Measurements from ENCODE around the gene GMFB.
A peak's percentile ranks its signal among the peaks of the same experiment; 100 is the strongest.
"Not testable (repeated sequence)": the region's sequence is repeated elsewhere in the genome, so short reads cannot be mapped to it uniquely, and the experiment has no call there.

Gene GMFB

GRCh38 chr14:54446161-54446693 is 42.6 kb downstream of the GMFB start:
- TF ChIP-seq CTCF (IDR thresholded peaks at IDR 0.05; ENCODE audit: low read depth, low read length, missing control alignments) = no peak
- no peak for DNase-seq (ENCODE audit: low read depth)

GRCh38 chr14:54444681-54445080 is 44.1 kb downstream of the GMFB start:
- DNase-seq (ENCODE audit: low read depth) = no peak
- no peak for TF ChIP-seq CTCF (IDR thresholded peaks at IDR 0.05; ENCODE audit: low read depth, low read length, missing control alignments)
- H3K4me3 ChIP-seq (ENCODE audit: low read depth, low read length) = no peak overlapping the region

More at GRCh38 chr14:54446161-54446693, 42.6 kb downstream of the GMFB start:
- H3K4me3 ChIP-seq (ENCODE audit: low read depth, low read length) = no peak overlapping the region

DNA sequence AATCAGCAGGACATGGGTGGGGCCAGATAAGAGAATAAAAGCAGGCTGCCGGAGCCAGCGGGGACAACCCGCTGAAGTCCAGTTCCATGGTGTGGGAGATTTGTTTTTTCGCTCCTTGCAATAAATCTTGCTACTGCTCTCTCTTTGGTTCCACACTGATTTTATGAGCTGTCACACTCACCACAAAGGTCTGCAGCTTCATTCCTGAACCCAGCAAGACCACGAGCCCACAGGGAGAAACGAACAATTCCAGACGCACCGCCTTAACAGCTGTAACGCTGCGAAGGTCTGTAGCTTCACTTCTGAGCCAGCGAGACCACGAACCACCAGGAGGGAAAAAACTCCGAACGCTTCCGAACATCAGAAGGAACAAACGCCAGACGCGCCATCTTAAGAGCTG is 44.8 kb downstream of the GMFB start:
- DNase-seq (ENCODE audit: low read depth) = no peak
- TF ChIP-seq CTCF (IDR thresholded peaks at IDR 0.05; ENCODE audit: low read depth, low read length, missing control alignments) = no peak
- H3K4me3 ChIP-seq (ENCODE audit: low read depth, low read length) = no peak overlapping the region

- not testable (repeated sequence) for H3K4me3 ChIP-seq (ENCODE audit: low read depth, low read length); DNase-seq (ENCODE audit: low read depth)
These were observed 45.8 kb downstream of the GMFB start for GRCh38 chr14:54442961-54443360.

DNA sequence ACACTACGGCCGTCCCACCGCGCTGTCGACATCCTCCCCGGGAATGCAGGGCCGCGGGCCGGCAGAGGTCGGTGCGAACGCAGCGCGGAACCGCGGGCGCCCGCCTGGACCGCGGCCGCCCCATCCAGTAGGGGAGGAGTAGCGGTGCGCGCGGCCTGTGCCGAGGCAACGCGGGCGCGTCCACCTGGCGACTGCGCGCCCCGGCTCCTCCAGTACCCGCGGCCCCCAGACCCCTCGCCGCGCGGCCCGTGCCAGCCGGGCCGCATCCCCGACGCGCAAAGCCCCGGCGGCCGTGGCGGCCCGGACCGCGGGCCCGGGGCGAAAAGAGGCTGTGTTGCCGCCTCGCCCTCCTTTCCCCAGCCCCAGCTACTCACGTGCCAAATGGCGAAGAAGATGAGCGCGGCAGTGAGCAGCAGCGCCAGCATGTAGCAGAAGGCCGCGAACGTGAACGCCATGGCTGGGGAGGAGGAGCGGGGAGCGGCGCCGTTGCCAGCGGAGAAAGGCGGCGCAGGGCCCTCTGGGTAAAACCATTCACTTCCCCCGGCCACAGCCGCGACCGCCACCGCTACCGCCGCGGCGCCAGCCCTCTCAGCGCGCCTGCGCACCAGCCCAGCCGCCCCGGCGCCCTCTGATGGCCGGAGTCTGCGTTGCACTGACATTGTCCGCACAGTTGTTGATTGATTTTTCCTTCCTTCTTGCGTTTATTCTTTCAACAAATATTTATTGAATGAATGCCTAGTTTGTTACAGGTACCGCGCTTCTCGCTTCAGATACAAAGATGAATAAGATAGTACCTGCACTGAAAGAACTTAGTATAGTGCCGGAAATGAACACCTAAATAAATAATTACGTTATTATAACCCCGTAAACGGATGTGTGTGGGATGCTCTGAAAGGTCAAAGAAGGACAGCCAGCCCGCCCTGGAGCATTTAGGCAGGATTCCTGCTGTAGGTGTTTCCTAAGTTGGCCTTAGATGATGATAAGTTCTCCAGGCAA is 47.6 kb downstream of the GMFB start, which contains the start of gene CNIH1:
CNIH1 (minus strand) TSS at position 502 of the 996 bp plus-strand sequence; CDS start at position 455, 47 bp downstream.
- H3K4me3 ChIP-seq (ENCODE audit: low read depth, low read length) = peak within 1 kb of the TSS; percentile 88
- peak; percentile 64 for DNase-seq (ENCODE audit: low read depth)
- peak; percentile 86 for TF ChIP-seq CTCF (IDR thresholded peaks at IDR 0.05; ENCODE audit: low read depth, low read length, missing control alignments)

- DNase-seq (ENCODE audit: low read depth) = no peak
- no peak for TF ChIP-seq CTCF (IDR thresholded peaks at IDR 0.05; ENCODE audit: low read depth, low read length, missing control alignments)
- peak overlapping the region; percentile 88 for H3K4me3 ChIP-seq (ENCODE audit: low read depth, low read length)
These were observed 48.3 kb downstream of the GMFB start for GRCh38 chr14:54440476-54440872.

GRCh38 chr14:54440037-54440436 is 48.7 kb downstream of the GMFB start:
- H3K4me3 ChIP-seq (ENCODE audit: low read depth, low read length) = peak overlapping the region; percentile 88
- no peak for TF ChIP-seq CTCF (IDR thresholded peaks at IDR 0.05; ENCODE audit: low read depth, low read length, missing control alignments)
- DNase-seq (ENCODE audit: low read depth) = no peak

Measured in GM12864 (cell line).